Frontal cortex (tissue), 4 donors: ENCODE measurements around the gene MAP2K6. TPM values are rescaled to one million over a fixed set of nuclear protein-coding genes. Genes with fewer than 3 reads are reported as not detected.

Experiments used
- DNase-seq, 2 donors: peaks; one replicate each; pipeline ENCODE4 v3.0.0; 2012; ENCODE audit warnings: low spot score in 2 of 2
- FAIRE-seq: peaks from 2 replicates; lab custom pipeline; 2012; peaks lifted over from hg19 to GRCh38; lab: Jason Lieb, UNC
- total RNA-seq: library from RNA; depleted of rRNA; stranded (reverse); fragments of >200 nt; gene quantifications from one replicate; pipeline ENCODE4 v1.2.3, GENCODE V29; 2014
- donor health status: control.
- donor health status: control.
- donor health status: control.

Gene MAP2K6
- total RNA-seq, 1 donor from 2014 or later = 30.6 TPM

- DNase-seq (no peak), FAIRE-seq (no peak)
Observed at GRCh38 chr17:69424287-69425041, 10.0 kb downstream of the MAP2K6 start.

GRCh38 chr17:69425978-69426377 lies 11.5 kb downstream of the MAP2K6 start:
- DNase-seq = no peak
- no peak for FAIRE-seq

GRCh38 chr17:69427486-69428197 lies 13.1 kb downstream of the MAP2K6 start:
- FAIRE-seq = no peak

DNA sequence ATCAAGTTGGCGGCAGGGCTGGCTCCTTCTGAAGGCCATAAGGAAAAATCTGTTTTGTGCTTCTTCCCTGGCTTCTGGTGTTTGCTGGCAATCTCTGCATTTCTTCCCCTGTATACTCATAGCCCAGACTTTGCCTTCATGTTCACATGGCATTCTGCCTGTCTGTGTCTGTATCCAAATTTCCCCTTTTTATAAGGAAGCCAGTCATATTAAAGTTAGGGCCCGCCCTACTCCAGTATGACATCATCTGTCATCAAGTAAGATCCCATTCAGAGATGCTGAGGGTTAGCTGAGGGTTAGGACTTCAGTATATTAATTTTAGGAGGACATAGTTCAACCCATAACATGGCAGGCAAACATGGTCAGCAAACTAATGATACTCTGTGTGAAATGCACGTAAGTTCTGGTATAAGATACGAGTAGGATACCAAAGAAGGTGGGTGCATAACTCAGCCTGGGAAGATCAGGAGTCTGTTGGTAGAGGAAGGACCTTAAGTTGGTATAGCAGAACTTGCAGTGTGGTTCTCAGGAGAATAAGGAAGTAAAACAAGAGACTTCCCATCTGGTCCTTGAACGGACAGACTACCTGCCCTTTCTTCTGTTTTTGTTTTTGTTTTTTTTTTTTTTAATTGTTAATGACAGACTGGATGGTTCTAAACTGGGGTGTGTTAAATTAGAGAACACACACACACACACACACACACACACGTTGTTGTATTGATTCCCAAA lies 13.9 kb downstream of the MAP2K6 start:
- DNase-seq = no peak
- no peak for FAIRE-seq

More at GRCh38 chr17:69427486-69428197, 13.1 kb downstream of the MAP2K6 start:
- no peak for DNase-seq

- no peak for FAIRE-seq
- DNase-seq = no peak
Observed at GRCh38 chr17:69430488-69430887, 16.0 kb downstream of the MAP2K6 start.

DNA sequence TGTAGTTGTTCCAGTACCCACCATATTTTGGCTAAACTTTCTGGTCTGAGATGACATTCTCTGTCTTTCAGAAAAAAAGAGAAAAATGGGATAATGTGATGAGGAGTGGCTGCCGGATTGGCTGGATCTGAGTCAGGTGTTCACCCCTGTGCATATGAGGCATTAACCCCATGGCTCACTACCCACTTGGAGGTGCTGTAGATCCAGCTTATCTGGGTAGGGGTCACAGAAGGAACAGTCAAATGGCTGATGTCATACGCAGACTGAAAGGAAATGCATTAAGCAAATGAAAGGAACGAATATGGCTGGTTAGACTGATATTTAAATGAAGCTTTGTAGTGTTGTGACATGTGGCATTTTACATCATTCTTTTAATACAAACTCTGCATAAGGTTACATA lies 17.3 kb downstream of the MAP2K6 start:
- FAIRE-seq (no peak), DNase-seq (no peak)

GRCh38 chr17:69433093-69433492 lies 18.6 kb downstream of the MAP2K6 start:
- DNase-seq (no peak), FAIRE-seq (no peak)

GRCh38 chr17:69434164-69434579 lies 19.7 kb downstream of the MAP2K6 start:
- no peak for FAIRE-seq
- DNase-seq = no peak

DNA sequence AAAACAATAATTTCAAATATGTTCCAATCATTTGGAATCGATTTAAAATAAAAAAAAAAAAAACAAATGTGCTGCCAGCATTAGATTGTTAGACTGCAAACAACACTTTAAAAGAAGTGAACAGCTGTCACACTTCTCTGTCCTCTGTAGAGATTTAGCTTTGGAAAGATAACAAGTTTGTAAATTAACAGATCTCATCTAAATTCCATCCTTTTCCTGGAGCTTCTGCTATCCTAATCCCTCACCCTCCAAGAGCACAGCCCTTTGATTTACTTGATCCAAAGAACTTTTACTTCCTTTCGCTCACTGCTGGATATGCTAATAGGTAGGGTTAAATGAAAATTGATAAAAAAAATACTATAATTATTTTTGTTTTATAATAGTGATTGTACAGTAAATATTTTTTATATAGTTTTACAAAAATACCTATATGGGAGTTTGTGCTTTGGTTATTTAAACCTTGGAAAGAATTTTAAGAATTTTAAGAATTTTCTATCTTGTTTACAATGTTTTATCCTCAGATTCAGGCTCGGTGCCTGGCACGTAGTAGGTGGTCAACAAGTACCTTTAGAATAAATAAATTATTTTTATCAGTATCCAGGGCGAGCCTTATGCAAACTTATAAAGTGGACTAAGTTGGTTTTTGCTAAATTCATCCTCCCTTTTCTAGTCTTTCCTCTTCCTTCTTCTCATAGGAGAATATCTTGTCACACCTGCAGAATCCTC lies 21.6 kb downstream of the MAP2K6 start:
- DNase-seq (no peak), FAIRE-seq (peak; percentile 56)

DNA sequence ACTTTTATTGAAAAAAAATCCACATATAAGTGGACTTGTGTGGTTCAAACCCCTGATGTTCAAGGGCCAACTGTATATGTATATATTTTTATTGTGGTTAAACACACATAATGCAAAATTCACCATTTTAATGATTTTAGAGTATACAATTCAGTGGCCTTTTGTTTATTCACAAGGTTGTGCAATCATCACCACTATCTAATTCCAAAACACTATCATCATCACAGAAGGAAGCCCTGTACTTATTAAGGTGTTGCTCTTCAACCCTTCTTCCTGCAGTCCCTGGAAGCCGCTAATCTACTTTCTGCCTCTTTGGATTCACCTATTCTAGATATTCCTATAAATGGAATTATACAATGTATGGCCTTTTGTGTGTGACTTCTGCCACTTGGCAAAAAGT lies 23.0 kb downstream of the MAP2K6 start:
- DNase-seq = no peak
- no peak for FAIRE-seq

GRCh38 chr17:69438776-69439175 lies 24.3 kb downstream of the MAP2K6 start:
- FAIRE-seq = no peak
- DNase-seq = no peak

DNA sequence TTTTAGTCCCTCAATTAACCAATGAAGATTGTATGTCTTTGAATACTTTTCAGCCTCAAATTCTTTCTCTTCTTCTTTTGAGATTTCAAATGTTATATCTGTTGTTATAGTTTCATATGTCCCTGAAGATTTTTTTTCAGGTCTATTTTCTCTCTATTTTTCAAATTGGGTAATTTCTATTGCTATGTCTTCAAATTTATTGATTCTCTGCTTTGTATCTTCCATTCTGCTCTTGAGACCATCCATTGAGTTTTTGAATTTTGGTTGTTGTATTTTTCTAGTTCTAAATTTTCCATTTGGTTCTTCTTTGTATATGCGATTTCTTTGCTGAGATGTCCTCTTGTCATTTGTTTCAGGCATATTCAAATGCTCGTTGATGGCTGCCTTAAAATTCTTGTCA lies 26.7 kb downstream of the MAP2K6 start:
- DNase-seq (no peak), FAIRE-seq (no peak)

DNA sequence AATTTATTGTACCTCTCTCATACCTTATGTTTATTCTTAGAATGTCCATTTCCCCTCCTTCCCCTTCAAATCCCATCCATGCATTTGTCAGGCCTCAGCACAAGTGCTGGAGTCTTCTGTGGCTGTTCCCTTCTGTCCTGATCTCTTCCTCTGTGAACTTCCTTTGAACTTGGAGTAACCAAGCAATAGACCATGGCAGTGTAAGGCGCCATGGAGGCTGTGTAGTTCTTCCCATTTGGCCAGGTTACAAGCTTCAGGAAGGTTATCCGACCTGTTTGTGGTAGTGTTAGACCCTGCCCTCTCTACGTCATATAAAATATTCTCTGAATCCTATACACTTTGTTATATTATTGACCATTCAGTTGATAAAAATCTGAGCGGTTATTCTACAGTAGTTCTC lies 28.6 kb downstream of the MAP2K6 start:
- no peak for FAIRE-seq

GRCh38 chr17:69444023-69444422 lies 29.5 kb downstream of the MAP2K6 start:
- DNase-seq (no peak), FAIRE-seq (no peak)

More for the DNA sequence above, 28.6 kb downstream of the MAP2K6 start:
- no peak for DNase-seq

- FAIRE-seq (no peak), DNase-seq (no peak)
Observed at GRCh38 chr17:69445132-69445531, 30.6 kb downstream of the MAP2K6 start.

DNA sequence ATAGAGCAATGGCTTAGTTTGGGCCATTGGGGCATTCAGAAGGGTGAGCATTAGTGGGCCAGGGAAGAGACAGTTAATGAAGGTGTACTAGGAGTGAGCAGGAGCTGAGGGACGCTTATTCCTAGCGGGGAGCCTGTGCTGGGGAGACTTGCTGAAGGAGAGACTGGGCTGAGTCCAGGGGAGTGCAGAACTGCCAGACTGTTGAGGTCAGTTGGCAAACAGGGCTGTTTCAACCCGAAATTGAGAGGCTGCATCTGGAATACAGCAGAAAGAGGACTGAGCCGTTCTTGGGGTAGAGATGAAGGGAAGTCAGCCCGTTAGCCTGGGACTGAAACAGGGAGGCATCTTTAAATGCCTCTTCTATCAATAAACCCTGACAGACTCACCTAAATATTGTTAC lies 33.2 kb downstream of the MAP2K6 start:
- FAIRE-seq = no peak
- no peak for DNase-seq

DNA sequence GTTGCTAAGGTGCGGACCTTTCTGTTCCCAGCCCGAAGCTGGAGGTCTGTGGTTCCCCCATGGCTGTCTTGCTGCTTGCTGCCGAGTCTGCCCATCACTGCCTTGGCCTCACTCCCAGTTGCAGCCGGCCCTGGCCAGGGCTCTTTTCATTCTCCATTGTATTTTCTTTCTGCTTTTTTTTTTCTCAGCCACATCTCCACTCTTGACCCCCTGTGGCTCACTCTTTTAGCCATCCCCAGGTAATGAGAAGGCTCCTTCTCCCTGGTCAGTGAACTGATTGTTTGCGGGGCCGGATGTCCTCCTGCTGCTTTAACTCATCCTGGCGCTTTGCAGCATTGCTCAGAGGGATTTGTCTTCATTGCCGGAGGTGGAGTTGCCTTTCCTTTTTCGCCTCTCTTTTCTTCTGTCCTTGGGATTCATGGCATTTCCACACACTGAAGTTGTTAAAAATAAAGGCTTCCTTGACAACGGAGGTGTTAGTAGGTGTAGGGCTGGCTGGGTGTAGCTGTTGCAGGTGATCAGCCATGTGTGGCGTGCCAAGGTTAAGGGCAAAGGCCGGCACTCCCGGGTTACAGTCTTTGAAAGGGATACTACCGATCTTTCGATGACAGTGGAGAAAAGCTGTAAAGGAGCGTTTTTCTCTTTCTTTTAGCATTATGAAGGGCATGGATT lies 34.1 kb downstream of the MAP2K6 start:
- no peak for FAIRE-seq

GRCh38 chr17:69450131-69450530 lies 35.6 kb downstream of the MAP2K6 start:
- no peak for FAIRE-seq
- no peak for DNase-seq

More for the DNA sequence above, 34.1 kb downstream of the MAP2K6 start:
- DNase-seq = peak; percentile 8 to 30

DNA sequence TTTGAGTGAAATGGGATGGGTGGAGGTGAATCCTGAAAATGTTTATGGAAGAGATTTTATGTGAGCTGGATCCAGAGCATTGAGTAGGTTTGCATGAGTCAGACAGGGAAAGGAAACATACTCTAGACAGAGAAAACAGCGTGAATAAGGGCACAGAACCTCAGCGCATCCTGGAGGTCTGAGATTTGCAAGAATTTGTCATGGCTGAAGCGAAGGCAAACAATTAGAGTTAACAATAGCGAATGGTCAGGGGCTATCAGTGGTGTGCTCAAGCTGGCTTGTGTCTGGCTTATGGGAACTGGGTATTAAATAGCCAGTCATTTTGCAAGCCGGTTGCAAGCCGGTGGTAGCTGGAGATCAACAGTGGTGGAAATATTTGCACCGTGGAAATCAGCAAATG lies 36.4 kb downstream of the MAP2K6 start:
- no peak for FAIRE-seq

More for the DNA sequence above, 36.4 kb downstream of the MAP2K6 start:
- DNase-seq = no peak
